GM21619 (cell line): Measurements from ENCODE around the gene NCOA1.
"Not testable (repeated sequence)": the region's sequence is repeated elsewhere in the genome, so short reads cannot be mapped to it uniquely, and the experiment has no call there.

Experiments
- ATAC-seq: cut with Tn5 transposase; IDR thresholded peaks from one replicate; pipeline ENCODE4 v1.9.1; 2021; ENCODE audit not compliant: unreplicated experiment

Gene NCOA1

DNA sequence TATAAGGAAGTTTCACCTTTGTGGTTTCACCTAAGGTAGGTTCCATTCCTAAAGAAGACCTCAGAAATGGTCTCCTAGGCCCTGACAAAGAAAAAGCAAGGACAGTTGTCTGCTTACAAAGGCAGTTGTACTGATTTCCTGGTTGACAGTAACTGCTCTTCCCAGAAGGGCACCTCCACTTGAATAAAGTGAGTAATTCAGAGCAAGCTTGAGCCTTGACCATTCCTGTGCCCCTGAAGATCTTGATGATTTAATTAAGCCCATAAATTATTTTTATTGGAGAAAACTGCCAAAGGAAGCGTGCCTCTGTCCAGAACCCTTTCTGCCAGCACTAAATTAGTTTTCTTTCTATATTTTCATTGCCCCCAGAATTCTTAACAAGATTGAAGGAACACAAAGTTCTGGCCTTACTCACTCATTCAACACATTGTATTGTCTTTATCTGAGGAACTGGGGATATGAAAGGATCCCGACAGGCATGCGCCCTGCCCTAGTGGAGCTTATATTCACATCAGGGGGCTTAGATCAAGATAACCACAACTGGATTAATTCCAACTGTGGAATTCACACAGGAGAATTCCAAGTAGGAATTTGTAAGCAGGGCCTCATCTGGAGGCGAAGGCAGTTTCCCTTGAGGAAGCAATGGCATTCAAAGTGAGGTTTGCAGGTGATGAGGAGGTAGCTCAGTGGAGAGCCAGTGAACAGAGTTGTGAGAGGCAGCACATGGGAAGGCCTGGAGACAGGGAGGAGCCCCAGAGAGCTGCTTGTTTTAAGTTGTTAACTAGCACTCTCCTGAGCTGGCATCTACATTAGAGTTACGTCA lies 280.9 kb downstream of the NCOA1 start:
- no peak for ATAC-seq

DNA sequence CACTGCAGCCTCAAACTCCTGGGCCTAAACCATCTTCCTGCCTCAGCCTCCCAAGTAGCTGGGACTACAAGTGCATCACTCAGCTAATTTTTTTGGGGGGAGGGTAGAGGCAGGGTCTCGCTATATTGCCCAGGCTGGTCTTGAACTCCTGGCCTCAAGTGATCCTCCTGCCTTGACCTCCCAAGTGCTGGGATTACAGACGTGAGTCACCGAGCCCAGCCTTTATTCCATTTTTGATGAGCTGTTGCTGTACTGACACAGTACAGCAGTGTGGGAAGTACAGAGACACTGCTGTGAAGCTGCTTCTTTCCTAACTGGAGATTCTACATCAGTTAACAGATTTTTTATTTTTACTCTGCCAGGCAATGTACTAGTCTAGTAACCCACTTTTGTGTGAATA lies 283.3 kb downstream of the NCOA1 start:
- no peak for ATAC-seq

DNA sequence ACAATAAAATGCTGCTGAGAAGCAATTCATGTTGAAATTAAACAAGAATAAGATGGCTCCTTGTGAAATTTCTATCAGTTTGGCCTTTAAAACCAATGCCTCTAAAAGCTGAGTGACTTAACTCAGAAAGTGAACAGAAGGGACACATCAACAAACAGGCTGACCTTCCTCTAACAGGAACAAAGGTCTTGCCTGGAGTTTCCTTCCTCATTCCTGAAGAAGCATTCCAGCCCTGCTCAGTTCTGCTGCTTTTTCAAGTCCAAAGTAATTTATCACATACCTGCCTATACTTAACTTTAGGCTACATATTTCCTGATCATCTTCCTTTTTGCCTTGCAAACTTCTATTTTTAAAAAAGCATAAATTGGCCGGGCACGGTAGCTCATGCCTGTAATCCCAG lies 288.1 kb downstream of the NCOA1 start:
- no peak for ATAC-seq

- ATAC-seq = no peak
Measured at GRCh38 chr2:24783641-24784040, 292.6 kb downstream of the NCOA1 start.

DNA sequence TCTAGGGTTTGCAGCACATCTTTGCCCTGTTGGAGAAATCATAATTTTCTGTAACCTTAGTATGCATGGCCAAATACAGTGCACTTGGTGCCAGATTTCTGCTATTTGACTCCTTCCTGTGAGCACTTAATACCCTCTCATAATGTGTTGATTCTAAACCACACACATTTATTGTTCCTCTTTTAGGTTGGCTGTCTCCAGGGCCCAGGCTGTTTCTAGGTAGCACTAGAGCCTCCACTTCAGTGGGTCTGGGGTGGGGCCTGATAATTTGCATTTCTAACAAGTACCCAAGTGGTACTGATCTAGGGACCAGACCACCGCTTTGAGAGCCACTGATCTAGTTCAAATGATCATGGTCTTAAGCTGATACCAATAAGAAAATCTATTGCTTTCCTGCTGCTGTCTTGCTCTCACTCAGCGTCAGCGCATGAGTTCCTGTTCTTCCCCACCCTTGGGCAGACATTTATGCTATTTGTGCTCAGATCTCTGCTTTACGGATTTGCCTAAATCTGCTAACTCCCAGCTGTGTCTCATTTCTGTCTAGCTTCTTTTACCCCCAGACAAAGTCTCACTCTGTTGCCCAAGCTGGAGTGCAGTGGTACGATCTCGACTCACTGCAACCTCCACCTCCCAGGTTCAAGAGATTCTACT lies 294.7 kb downstream of the NCOA1 start:
- peak; percentile 83 for ATAC-seq

GRCh38 chr2:24787532-24787931 lies 296.5 kb downstream of the NCOA1 start:
- no peak for ATAC-seq

GRCh38 chr2:24788816-24789215 lies 297.8 kb downstream of the NCOA1 start:
- ATAC-seq = no peak

DNA sequence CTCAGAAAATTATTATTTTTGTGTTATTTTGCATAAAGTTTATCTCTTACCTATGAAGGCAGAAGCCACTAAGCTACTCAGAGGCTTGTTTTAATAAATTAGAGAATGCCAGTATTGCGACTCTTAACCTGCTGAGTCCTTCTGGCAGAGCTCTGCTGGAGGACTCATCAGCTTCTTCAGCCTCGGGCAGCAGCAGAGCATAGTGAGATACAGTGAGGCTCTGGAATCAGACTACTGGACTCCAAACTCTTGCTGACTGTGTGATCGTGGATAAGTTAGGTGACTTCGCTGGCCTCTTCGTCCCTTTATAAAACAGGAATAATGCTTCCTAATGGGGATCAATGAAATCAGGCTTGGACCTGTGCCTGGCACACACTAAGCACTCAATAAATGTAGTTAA lies 300.4 kb downstream of the NCOA1 start:
- no peak for ATAC-seq

GRCh38 chr2:24792542-24792873 lies 301.5 kb downstream of the NCOA1 start:
- ATAC-seq = no peak

DNA sequence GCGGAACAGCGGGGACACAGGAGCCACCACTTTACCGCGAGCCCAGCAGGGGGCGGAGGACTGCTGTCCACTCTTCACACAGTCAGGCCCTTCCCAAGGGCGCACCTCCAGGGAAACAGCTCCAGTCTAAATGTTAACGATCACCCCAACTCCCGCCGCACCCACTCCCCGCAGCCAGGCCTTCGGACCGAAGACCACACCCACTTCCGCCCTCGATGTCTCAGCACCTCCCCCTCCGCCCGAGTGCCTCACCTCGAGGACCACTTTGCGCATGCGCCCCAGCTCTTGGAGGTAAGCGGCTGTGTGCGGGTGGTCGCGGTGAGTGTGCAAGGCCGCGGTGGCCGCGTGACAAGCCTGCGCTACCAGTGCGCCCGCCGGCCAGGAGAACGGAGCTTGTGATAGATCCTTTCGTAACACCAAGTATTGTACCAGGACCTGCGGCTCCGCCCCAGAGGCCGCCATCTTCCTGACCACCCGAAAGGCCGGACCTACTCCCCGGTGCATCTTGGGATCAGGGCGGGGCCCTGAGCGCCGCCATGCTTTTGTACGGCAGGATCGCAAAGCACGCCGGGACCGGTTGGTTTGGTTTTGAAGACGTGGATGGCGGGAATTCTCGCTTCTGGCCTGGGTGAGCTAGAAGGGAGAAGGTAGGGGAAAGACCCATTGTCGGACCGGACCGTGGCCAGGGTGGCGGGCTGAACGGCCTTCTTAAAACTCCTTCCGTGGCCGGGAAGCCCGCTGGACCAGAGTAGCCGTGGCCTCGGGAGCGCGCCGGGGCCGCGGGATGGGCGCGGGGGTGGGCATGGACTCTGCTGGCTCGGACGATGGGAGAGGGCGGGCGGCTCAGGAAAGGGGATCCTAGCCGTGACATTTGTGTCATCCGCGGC lies 302.1 kb downstream of the NCOA1 start, which contains the start of the genes CENPO and PTRHD1:
CENPO (plus strand) TSS at position 552 of the 887 bp plus-strand sequence. CDS start 495 bp downstream, outside the sequence.
PTRHD1 (minus strand) TSS at position 518 of the 887 bp plus-strand sequence; CDS start at position 504, 14 bp downstream.
- peak; percentile 89 for ATAC-seq

GRCh38 chr2:24793761-24794435 lies 302.8 kb downstream of the NCOA1 start:
- no peak for ATAC-seq

- no peak for ATAC-seq
Measured at GRCh38 chr2:24797644-24798043, 306.6 kb downstream of the NCOA1 start.

- not testable (repeated sequence) for ATAC-seq
Measured at GRCh38 chr2:24800487-24800886, 309.4 kb downstream of the NCOA1 start.

DNA sequence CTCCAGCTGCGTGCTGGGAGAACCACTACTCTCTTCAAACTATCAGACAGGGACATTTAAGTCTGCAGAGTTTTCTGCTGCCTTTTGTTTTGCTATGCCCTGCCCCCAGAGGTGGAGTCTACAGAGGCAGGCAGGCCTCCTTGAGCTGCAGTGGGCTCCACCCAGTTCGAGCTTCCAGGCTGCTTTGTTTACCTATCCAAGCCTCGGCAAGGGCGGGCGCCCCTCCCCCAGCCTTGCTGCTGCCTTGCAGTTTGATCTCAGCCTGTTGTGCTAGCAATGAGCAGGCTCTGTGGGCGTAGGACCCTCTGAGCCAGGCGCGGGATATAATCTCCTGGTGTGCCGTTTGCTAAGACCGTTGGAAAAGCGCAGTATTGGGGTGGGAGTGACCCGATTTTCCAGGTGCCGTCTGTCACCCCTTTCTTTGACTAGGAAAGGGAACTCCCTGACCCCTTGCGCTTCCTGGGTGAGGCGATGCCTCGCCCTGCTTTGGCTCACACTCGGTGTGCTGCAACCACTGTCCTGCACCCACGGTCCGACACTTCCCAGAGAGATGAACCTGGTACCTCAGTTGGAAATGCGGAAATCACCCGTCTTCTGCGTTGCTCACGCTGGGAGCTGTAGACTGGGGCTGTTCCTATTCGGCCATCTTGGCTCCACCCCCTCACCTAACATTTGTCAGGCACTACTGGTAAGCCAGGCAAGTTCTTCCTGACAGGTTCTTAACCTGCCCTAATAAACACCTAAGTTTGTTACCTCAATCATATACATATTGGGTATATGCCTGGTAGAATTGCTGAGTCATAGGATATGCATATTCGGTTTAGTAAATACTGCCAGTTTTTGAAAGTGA lies 315.0 kb downstream of the NCOA1 start:
- ATAC-seq = not testable (repeated sequence)

DNA sequence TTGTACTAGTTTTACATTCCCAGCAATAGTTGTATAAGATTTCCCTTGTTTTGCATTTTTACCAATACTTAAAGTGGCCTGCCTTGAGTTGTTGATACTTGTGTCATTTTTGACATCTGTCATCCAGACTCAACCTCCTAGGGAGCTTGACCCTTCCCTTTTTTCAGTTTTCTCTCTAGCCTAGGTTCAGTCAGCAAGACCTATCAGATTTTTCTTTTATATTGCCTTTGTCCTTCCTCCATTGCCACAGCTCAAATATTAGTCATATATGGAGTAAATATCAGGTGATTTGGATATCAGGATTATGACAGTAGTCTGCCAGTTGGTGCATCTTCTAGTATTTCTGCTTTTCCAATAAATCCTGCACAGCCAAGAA lies 315.6 kb downstream of the NCOA1 start:
- ATAC-seq = no peak

DNA sequence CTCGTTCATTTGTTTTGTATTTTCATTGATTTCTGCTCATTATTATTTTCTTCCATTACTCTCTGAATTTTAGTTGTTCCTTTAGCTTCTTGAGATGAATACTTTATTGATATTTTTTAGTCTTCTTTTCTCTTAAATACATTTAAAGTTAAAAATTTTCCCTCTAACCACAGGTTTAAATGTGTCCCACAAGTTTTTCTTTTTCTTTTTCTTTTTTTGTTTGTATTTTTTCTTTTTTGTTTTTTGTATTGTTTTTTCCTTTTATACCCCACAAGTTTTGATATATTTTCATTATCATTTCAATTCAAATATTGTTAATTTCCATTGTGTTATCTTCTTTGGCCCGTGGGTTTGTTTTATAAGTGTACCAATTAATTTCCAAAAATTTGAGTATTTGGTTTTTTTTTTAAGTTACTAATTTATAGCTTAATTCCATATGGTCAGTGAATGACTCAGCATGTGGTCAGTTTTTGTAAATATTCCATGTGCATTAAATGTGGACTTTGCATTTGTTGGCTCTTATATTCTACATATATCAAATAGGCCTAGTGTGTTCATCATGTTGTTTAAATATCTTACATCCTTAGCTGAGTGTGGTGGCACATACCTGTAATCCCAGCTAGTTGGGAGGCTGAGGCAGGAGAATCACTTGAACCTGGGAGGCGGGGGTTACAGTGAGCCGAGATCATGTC lies 318.4 kb downstream of the NCOA1 start:
- no peak for ATAC-seq

GRCh38 chr2:24813691-24814137 lies 322.7 kb downstream of the NCOA1 start:
- no peak for ATAC-seq

GRCh38 chr2:24814516-24814915 lies 323.5 kb downstream of the NCOA1 start:
- no peak for ATAC-seq

GRCh38 chr2:24815171-24815570 lies 324.1 kb downstream of the NCOA1 start:
- ATAC-seq = no peak
